IPS DF 4.7 (cell line): ENCODE results near the gene TTC21A.

Experiments used
- DNase-seq: peaks from one replicate; pipeline ENCODE4 v3.0.0-alpha.2; 2013; ENCODE audit warnings: low spot score; ENCODE audit errors: extremely low read depth

Gene TTC21A

DNA sequence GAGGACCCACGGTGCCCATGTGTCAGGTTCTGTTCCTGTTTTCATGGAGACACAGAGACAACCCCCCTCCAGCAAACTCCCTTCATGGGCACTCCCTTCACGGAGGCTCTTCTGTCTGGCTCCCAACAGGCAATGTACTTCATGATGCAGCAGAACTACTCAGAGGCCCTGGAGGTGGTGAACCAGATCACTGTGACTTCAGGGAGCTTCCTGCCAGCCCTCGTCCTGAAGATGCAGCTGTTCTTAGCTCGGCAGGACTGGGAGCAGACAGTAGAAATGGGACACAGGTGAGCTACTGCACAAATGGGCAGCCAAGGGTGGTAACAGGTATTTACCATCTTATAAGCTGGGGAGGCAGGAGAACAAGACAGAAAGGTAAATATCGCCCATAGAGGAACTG, 7.0 kb downstream of the TTC21A start:
- no peak for DNase-seq

DNA sequence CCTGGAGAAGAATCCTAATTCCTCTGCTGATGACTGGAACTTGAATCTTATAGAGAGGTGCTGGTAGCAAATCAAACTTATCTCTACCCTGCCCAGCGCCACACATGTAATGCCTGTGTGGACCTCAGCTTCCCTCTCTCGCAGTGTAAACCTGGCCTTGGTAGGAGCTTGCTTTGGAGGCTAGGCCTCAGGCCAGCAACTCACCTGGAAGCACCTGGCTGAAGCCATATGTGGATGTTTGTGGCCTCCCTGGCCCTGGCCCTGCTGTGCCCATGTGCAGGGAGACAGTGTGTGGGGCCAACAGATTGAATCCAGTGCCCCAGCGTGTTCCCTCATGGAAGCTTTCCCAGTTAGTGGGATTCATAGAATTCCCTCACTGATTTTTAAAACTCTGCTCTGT, 8.4 kb downstream of the TTC21A start:
- DNase-seq = no peak

DNA sequence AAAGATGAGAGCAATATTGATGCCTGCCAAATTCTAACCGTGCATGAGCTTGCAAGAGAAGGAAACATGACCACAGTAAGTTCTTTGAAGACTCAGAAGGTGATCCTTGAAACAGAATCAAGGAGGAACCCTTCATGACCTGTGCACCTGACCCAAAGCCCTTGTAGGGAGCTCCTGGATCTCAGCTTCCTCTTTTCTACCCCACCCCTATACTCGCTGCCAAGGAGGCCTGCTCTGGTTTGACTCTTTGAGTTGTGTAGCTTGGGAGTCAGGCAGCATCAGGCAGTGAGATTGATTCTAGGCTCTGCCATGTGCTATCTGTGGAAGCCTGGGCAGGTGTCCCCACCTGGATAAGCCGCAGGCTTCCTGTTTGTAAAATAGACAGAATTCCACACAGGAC, 10.6 kb downstream of the TTC21A start:
- no peak for DNase-seq

DNA sequence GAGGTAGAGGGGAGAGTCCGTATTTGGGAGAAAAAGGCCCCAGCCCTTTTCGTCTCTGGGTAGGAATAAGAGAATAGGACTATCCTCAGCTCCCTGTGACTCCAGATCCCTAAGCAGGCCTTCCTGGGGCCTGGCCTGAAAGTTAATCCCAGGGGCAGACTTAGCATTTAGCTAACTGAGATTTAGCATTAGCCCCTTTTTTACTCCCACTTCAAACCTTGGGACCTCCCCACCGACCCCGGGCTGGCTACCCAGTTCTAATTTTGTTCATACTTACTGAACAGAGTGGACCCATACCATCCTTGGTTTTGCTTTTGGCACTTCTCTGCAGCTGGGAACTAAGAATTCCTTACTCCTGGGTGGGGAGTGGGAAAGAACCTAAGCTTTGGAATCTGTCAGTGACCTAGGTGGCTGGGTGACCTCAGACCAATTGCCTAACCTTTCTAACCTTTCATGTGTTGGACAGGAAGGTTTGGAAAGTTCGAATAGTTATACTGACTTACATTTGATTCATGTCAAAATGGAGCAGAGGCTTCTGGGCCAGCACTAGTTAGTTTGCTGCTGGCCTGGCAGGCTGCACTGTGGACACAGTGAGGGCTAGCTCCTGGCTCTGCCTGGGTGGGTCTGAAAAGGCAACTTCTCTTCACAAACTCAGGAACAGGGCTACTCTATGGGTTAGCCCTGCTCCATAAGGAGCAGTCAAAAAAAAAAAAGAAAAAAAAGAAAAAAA, 11.6 kb downstream of the TTC21A start:
- no peak for DNase-seq

DNA sequence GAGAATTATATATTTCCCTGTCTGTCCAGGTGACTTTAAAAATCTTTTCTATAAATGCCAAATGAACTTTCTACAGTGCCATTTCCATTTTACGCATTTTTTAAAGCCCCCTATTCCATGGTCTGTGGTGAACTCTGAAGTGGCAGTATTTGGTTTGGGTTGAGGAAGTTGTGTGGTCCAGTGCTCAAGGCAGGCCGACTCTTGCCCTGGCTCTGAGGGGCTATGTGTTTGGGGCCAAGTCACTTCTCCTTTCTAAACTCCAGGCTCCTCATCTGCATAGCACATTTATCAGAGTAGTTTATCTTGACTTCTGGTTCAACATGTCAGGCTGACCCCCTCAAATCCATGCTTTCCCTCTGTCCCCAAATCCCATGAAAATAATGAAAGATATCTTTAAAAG, 14.1 kb downstream of the TTC21A start:
- DNase-seq = no peak

DNA sequence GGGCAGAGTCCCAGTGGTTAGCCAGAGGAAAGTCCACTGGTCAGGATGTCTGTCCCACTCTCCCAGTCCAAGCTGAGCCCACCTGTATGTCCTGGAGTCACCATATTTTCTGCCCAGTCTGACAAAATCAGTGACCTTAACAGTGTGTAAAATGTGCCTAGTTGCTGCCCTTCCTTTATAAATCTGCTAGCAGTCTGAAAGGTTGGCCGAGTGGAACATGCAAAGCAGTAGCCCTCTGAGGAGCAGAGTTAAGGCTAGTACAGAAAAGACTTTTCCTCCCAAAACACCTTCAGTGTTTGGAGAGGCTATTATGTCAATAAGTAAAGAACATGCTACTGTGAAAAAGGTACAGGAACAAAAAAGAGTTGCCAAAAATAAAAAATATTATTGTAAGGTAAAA, 15.3 kb downstream of the TTC21A start:
- DNase-seq = no peak

DNA sequence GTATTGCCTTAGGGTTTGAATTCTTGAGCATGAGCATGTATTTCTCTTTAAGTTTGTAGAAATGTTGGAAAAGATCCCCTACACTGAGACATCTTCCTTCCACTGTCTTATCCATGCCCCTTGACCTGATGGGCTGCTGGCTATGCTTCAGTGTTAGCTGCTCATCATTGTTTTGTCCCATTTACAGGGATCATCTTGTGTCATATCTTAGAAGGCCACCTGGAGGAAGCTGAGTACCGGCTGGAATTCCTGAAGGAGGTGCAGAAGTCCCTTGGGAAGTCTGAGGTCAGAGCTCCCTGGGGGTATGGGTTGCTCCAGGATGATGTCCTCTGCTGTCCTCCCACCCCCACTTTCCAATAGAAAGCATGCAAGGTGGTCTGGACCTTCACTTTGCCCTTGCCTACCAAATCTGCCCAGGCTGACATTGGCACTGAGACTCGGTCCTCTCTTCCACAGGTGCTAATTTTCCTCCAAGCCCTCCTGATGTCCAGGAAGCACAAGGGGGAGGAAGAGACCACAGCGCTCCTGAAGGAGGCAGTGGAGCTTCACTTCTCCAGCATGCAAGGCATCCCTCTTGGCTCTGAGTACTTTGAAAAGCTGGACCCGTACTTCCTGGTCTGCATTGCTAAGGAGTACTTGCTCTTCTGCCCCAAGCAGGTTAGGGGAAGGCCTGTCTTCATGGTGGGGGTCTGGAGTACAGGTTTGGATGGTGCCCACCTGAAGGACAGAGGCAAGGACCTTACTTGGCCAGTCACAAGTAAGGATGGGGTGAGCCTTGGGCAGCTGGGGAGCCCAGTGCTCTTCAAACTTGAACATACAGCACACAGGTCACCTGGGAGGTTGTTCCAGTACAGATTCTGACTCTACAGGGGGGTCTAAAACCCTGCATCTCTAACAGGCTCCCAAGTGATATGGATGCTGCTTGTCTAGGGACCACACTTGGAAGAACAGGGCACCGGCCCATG, 17.7 kb downstream of the TTC21A start:
- DNase-seq = no peak

DNA sequence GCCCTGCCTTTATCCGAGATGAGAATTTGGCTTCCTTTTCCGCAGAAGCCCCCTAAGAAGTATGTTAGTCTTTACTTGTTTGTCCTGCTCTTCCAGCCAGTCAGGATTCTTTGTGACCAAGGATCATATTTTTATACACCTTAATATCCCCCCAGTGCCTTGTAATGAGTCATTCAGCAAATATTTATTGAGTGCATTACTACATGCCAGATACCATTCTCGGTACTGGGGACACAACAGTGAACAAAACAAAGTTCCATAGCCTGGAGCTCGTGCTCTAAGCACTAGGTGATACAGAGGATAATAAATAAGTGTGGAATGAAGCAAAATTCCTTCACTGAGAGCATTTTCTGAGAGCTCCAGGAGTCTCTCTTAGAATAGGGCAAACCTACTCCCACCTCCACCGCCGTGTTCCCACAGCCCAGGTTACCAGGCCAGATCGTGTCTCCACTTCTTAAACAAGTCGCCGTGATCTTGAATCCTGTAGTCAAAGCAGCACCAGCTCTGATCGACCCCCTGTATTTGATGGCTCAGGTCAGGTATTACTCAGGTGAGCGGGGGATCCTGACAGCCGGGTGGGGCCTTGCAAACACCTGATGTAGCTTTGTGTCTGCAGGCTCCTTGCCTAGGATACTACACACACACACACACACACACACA, 18.5 kb downstream of the TTC21A start:
- no peak for DNase-seq

DNA sequence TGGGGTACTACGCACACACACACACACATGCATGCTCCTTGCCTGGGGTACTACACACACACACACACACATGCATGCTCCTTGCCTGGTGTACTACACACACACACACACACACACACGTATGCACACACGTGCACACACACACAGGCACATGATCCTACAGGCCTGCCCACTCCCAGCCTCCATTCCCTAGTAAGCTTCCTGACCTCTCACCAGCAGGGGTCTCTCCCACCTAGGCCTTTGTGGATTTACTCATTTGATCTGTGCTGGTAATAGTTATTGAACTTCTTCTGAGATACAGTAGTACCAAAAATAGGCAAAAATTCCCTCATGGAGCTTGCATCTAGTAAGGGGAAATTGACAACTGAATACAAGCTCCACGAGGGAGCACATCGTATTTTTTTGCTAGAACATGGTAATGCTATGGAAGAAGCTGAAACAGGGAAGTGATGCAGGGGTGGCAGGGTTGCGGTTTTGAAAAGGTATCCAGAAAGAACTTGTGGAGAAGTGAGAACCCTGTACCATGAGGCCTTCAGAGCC, 19.1 kb downstream of the TTC21A start:
- no peak for DNase-seq

DNA sequence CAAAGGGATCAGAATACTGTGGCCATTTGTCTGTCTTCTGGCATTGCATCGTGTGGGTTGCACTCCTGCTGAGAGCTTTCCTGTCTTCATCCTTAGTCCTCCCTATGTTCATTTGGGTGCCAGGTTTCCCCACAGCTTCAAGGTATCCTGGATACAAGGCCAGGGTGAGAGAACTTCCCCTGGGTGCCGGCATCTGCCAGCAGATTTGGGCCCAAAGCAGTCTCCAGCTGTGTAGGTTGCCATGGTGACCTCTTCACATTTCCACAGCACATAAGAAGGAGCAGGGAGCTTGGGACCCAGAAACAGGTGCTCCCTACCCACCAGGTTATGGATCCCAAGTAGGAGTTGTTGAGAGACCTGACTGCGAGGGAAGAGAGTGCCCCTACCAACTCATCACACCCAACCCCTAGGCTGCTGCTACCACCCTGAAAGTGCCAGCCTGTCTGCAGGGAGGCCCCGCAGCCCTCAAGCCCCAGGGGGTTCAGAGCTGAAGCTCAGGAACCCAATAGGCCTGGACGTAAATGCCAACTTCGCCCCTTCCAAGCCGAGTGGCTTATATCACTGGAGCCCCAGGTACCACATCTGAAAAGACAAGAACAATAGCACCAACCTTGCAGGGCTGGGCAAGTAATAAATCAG, 19.9 kb downstream of the TTC21A start:
- DNase-seq = no peak

DNA sequence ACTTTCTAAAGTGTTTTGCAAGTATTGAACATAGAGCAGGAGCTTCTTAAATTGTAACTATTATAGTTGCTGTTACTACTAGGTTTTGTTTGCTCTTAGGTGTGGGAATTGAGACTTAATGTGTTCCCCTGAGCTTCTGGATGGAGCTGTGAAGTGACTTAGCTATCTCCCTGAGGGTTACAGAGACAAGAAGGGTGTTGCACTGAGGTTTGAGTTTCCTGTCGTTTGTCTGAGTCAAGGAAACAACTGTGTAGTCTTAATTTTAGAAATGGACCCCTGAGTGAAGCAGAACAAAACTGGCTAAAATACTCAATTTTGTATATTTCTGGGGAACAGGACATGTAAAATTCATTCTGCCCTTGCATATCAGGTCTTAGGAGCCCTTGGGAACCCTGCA, 20.4 kb downstream of the TTC21A start:
- no peak for DNase-seq

DNA sequence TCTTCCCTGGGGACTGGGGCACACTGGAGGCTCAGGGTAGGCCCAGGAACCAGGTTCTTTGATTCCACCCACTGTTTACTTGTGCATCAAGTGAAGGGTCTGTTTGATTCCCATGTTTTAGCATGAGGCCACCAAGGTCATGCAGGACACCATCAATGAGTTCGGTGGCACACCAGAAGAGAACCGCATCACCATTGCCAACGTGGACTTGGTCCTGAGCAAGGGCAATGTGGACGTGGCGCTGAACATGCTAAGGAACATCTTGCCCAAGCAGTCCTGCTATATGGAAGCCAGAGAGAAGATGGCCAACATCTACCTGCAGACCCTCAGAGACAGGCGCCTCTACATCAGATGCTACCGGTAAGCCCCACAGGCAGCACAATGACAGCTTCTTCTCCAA, 21.5 kb downstream of the TTC21A start:
- no peak for DNase-seq

DNA sequence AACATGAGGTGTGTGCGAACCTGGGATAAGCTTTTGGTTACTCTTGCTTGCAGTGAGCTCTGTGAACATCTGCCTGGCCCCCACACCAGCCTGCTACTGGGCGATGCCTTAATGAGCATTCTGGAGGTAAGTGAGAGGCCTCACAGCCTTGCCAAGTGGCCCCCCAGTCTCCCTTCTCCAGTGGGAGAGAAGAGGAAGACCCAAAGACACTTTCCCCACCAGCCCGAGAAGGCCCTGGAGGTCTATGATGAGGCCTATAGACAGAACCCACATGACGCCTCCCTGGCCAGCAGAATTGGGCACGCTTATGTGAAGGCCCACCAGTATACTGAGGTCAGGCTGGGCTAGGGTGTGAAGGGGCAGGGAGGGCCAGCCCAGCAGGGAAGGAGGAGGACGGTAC, 22.5 kb downstream of the TTC21A start:
- no peak for DNase-seq

DNA sequence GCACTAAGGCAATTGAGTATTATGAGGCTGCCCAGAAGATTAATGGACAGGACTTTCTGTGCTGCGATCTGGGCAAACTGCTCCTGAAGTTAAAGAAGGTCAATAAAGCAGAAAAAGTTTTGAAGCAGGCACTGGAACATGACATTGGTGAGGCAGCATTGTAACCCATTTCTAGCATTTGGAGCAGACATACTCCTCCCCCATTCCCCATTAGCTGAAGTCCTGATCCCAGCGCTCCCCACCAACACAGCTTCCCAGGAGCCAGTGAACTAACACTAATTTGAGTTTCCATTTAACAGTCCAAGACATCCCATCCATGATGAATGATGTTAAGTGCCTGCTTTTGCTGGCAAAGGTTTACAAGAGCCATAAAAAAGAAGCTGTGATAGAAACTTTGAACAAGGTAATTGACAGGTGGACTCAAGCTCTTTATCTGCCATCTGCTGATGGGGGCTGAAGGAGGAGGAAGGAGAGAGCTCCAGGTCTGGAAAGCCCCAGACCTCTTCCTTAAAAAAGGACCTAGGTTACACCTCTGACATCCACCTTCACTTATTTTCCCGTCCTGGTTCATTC, 23.3 kb downstream of the TTC21A start:
- DNase-seq = no peak

DNA sequence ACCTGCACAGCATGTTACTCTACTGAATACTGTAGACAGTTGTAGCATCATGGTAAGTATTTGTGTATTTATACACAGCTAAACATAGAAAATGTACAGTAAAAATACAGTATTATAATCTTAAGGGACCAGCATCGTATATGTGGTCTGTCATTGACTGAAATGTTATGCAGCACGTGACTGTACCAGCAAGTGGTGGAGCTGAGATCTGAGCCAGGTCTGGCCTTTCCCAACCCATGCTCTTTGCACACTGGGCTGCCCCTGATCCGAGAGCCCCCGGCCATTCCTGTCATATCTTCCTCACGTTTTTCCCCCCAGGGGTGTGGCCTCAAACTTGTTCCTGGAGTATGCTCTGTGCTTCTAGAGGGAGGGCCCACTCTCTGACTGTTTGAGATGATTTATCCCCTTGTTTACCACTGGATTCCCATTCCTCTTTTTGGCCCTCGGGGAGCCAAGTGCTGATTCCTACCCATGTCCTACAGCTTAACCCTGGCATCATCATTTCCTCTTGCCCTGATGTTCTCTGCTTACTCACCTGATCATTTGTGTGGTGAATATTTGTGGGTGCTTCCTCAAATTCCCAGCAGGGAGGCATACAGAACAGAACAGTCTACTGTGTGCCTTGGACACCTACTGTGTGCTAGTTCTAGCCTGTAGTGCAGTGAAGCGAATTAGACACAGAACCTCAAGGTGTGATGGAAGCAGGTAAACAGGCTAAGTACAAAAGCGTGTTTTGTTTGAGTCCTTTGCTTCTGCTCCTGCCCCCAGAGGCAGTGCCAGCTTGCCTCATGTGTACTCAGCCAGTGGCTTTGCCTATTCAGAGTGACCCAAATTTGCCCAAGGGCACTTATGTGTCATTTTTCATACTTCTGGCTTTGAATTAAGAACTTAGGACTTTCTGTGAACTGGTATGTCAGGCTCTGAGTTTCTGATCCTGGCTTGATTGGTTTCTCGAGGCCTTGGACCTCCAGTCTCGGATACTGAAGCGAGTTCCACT, 24.9 kb downstream of the TTC21A start:
- no peak for DNase-seq

DNA sequence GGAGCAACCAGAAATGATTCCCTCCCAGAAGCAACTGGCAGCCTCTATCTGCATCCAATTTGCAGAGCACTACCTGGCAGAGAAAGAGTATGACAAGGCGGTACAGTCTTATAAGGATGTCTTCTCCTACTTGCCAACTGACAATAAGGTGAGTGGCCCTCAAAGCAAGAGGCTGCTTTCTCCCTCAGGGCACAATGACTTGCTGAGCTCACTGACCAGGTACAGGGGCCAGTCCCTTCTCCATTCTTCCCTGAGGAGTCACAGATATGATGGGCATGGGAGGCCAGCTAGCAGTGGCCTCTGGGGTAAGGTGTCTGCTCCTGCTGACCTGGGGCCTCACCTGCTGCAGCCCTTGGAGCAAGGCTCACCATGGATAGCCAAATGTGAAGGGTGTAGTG, 25.6 kb downstream of the TTC21A start:
- no peak for DNase-seq

DNA sequence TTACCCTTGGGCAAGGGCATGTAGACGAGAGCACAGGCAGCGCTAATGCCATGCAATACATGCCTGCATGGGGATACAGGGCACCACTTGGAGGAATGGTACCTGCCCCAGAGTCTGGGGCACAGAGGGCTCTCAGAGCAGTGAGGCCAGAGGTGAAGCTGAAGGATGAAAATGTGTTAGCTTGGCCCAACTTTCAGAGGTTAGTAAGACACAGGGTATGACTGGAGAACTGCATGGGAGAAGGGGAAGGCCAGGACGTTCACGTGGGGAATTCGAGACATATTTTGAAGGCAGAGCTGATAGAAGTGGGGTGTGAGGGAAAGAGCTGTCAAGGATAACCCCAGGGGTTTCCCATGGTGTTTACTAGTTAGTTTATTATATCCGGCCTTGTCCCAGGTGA, 26.3 kb downstream of the TTC21A start:
- DNase-seq = no peak

DNA sequence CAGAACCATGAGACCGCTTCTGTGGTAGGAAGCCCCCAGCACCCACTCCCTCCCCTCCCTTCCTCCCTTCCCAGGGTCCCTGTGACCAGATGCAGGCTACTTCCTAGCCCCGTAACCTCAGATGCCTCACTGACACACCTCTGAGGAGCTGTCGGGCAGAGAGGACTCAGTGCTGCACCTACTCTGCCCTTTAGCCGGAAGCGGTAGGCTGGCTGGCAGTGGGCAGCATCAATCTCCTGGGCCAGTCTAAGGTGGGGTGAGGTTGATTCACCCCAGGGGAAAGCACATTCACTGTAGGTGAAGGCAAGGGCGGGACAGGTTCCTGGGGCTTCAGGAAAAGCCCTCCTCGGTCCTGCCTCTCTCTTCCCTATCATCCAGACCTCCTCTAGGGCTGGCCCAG, 26.8 kb downstream of the TTC21A start:
- DNase-seq = no peak

DNA sequence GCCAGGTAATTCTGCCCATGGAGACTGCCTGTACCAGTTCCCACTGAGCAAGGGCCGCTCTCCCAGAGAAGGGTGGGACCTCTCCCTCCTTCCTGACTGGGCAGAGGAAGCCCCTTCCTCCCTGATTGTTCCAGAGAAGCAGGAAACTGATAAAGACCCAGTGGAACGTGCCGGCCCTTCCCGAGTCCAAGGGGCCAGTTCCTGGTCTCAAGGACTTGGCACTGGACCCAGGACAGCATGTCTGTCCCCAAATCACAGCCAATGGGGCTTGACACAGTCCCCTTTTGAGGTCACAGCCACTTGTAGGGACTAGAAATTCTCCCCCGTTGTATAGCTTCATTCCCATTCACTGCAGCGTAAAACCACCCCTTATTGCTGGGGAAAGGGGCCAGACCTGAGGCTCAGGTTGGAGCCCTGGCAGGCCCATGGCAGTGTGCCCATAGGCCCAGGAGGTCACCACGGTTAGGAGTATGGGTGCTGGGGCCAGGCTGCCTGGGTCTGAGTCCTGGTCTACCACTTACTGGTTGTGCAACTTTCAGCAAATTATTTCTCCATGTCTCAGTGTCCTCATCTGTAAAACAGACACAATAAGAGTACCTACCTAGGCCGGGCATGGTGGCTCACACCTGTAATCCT, 27.8 kb downstream of the TTC21A start:
- DNase-seq = no peak
